H1 (cell line): Measurements from ENCODE around the gene IL21R. TPM values are rescaled to one million over a fixed set of nuclear protein-coding genes. Genes with fewer than 3 reads are reported as not detected.

Source experiments
- CTCF ChIA-PET: fragments of 300-600 bp; sonication (Branson Sonifier 250); formaldehyde crosslinking; loops from one replicate; lab custom pipeline; 2021; ENCODE audit not compliant: partially characterized antibody; lab: Charles Lee
- POLR2A ChIA-PET: fragments of 300-600 bp; sonication (Branson Sonifier 250); formaldehyde crosslinking; loops from one replicate; lab custom pipeline; 2021; ENCODE audit warnings: inconsistent platforms; ENCODE audit not compliant: partially characterized antibody; lab: Charles Lee
- DNase-seq, 2 experiments: peaks; one replicate each; pipeline versions ENCODE4 v3.0.0 to v3.0.0-alpha.2; 2010 to 2022; ENCODE audit warnings: low spot score in 2 of 2, low read depth in 1 of 2, mixed read lengths in 1 of 2
- FAIRE-seq: peaks from 2 replicates; lab custom pipeline; 2011; peaks lifted over from hg19 to GRCh38; lab: Jason Lieb, UNC
- H2AFZ ChIP-seq: 2 replicates; pipeline ENCODE4 v1.8.1; 2012; ENCODE audit warnings: low read length, inconsistent platforms
- H2AK5ac ChIP-seq: 2 replicates; pipeline ENCODE4 v1.6.1; 2013; ENCODE audit warnings: low read depth, low read length
- H2BK120ac ChIP-seq: replicated peaks from 2 replicates; pipeline ENCODE3; 2013; ENCODE audit warnings: low read depth, low read length, inconsistent platforms
- H2BK12ac ChIP-seq: 2 replicates; pipeline ENCODE4 v1.6.1; 2013; ENCODE audit warnings: low read depth, low read length
- H2BK15ac ChIP-seq: 2 replicates; pipeline ENCODE4 v1.6.1; 2013; ENCODE audit warnings: low read length
- H2BK20ac ChIP-seq: 2 replicates; pipeline ENCODE4 v1.6.1; 2013; ENCODE audit warnings: low read length
- H2BK5ac ChIP-seq: 2 replicates; pipeline ENCODE4 v1.6.1; 2013; ENCODE audit warnings: low read depth, low read length
- H3K14ac ChIP-seq: 2 replicates; pipeline ENCODE4 v1.6.1; 2013; ENCODE audit warnings: inconsistent platforms; ENCODE audit not compliant: insufficient read length
- H3K18ac ChIP-seq: 2 replicates; pipeline ENCODE4 v1.6.1; 2013; ENCODE audit warnings: low read length; ENCODE audit errors: extremely low read depth
- H3K23ac ChIP-seq: 2 replicates; pipeline ENCODE4 v1.6.1; 2013; ENCODE audit warnings: inconsistent platforms; ENCODE audit not compliant: insufficient read length
- H3K23me2 ChIP-seq: 2 replicates; pipeline ENCODE4 v1.6.1; 2013; ENCODE audit warnings: low read depth, low read length
- H3K27ac ChIP-seq: 2 replicates; pipeline ENCODE4 v1.6.1; 2011; ENCODE audit warnings: low read depth, low read length, inconsistent platforms
- H3K27me3 ChIP-seq, 4 experiments: replicated peaks in 1 of 4; 1 replicate in 1 of 4; 2 replicates in 3 of 4; pipeline versions ENCODE4 v1.6.1 to v1.8.1; 2011 to 2013; ENCODE audit warnings: low read length in 3 of 4, mild to moderate bottlenecking in 3 of 4, inconsistent platforms in 2 of 4, mixed read lengths in 2 of 4, moderate library complexity in 1 of 4; ENCODE audit not compliant: control insufficient read depth in 3 of 4, insufficient read depth in 3 of 4; ENCODE audit errors: extremely low read depth in 1 of 4
- H3K36me3 ChIP-seq, 4 experiments: 2 replicates each; pipeline versions ENCODE4 v1.6.1 to v1.8.1; 2011 to 2013; ENCODE audit warnings: mild to moderate bottlenecking in 4 of 4, low read length in 3 of 4, moderate library complexity in 2 of 4, control low read depth in 1 of 4, inconsistent platforms in 1 of 4; ENCODE audit not compliant: insufficient read depth in 4 of 4, control insufficient read depth in 2 of 4
- H3K4ac ChIP-seq: replicated peaks from 2 replicates; pipeline ENCODE3; 2013; ENCODE audit warnings: low read length, low read depth, mixed read lengths, inconsistent platforms; ENCODE audit not compliant: insufficient read length
- H3K4me1 ChIP-seq, 4 experiments: replicated peaks in 1 of 4; 1 replicate in 1 of 4; 2 replicates in 3 of 4; pipeline versions ENCODE4 v1.6.1 to v1.8.1; 2011 to 2013; ENCODE audit warnings: low read length in 3 of 4, inconsistent platforms in 2 of 4, mixed read lengths in 1 of 4; ENCODE audit not compliant: insufficient read depth in 4 of 4, control insufficient read depth in 3 of 4
- H3K4me2 ChIP-seq, 2 experiments: 2 replicates each; pipeline versions ENCODE4 v1.6.1 to v1.8.1; 2011 to 2013; ENCODE audit warnings: low read depth in 2 of 2, low read length in 2 of 2, control low read depth in 1 of 2, inconsistent platforms in 1 of 2, mild to moderate bottlenecking in 1 of 2; ENCODE audit not compliant: insufficient read depth in 1 of 2
- H3K4me3 ChIP-seq, 4 experiments: fragments of 200-600, 300-600 bp in 1 of 4; sonication (generic), shearing (Covaris generic), sonication (Bioruptor Twin) in 1 of 4; 2 replicates each; pipeline versions ENCODE4 v1.5.1 to v1.8.1; 2011 to 2016; ENCODE audit warnings: low read length in 4 of 4, low read depth in 3 of 4, control low read depth in 2 of 4, inconsistent platforms in 2 of 4, mild to moderate bottlenecking in 2 of 4, mixed read lengths in 1 of 4, moderate library complexity in 1 of 4; ENCODE audit not compliant: insufficient read depth in 2 of 4; ENCODE audit errors: extremely low read depth in 1 of 4
- H3K56ac ChIP-seq: replicated peaks from 2 replicates; pipeline ENCODE3; 2013; ENCODE audit warnings: low read depth, mild to moderate bottlenecking, mixed read lengths, low read length, inconsistent platforms; ENCODE audit not compliant: insufficient read length
- H3K79me1 ChIP-seq: 2 replicates; pipeline ENCODE4 v1.6.1; 2013; ENCODE audit warnings: low read depth, low read length, control low read depth
- H3K79me2 ChIP-seq, 2 experiments: 2 replicates each; pipeline versions ENCODE4 v1.6.1 to v1.8.1; 2012 to 2013; ENCODE audit warnings: low read length in 2 of 2, mild to moderate bottlenecking in 2 of 2, inconsistent platforms in 1 of 2; ENCODE audit not compliant: insufficient read depth in 2 of 2, control insufficient read depth in 1 of 2
- H3K9ac ChIP-seq, 4 experiments: replicated peaks in 1 of 4; 1 replicate in 1 of 4; 2 replicates in 3 of 4; pipeline versions ENCODE4 v1.6.1 to v1.8.1; 2011 to 2013; ENCODE audit warnings: low read depth in 3 of 4, low read length in 3 of 4, control low read depth in 2 of 4, mild to moderate bottlenecking in 2 of 4, moderate library complexity in 2 of 4, inconsistent platforms in 1 of 4; ENCODE audit errors: extremely low read depth in 1 of 4
- H3K9me3 ChIP-seq, 2 experiments: 2 replicates each; pipeline versions ENCODE4 v1.6.1 to v1.8.1; 2012 to 2013; ENCODE audit warnings: mild to moderate bottlenecking in 2 of 2, moderate library complexity in 2 of 2, control low read depth in 1 of 2, inconsistent platforms in 1 of 2, low read depth in 1 of 2, low read length in 1 of 2, mixed read lengths in 1 of 2; ENCODE audit not compliant: insufficient read depth in 2 of 2
- H4K20me1 ChIP-seq, 2 experiments: replicated peaks in 1 of 2; 2 replicates each; pipeline versions ENCODE3 to v1.8.1; 2011 to 2013; ENCODE audit warnings: inconsistent platforms in 2 of 2, low read length in 2 of 2, mild to moderate bottlenecking in 1 of 2; ENCODE audit not compliant: insufficient read depth in 2 of 2, control insufficient read depth in 1 of 2
- H4K5ac ChIP-seq: 2 replicates; pipeline ENCODE4 v1.6.1; 2013; ENCODE audit warnings: low read length, low read depth, mixed read lengths, inconsistent platforms; ENCODE audit not compliant: insufficient read length
- H4K8ac ChIP-seq: 2 replicates; pipeline ENCODE4 v1.8.0; 2013; ENCODE audit warnings: mild to moderate bottlenecking, moderate library complexity, low read length, inconsistent platforms; ENCODE audit not compliant: insufficient read depth; ENCODE audit errors: extremely low read depth
- H4K91ac ChIP-seq: replicated peaks from 2 replicates; pipeline ENCODE3; 2013; ENCODE audit warnings: low read length, mixed read lengths, inconsistent platforms; ENCODE audit not compliant: insufficient read length
- EZH2 ChIP-seq: fragments of 200-600 bp; sonication (generic); IDR thresholded peaks from 2 replicates; pipeline ENCODE4 v1.7.1; 2012; ENCODE audit warnings: low read depth, mild to moderate bottlenecking, moderate library complexity, low read length, inconsistent platforms; ENCODE audit not compliant: severe bottlenecking
- KDM4A ChIP-seq: IDR thresholded peaks from one replicate; pipeline ENCODE4 v1.7.1; 2012; ENCODE audit warnings: low read depth, mild to moderate bottlenecking, moderate library complexity, low read length, inconsistent platforms; ENCODE audit not compliant: severe bottlenecking
- RBBP5 ChIP-seq: IDR thresholded peaks from 2 replicates; pipeline ENCODE4 v1.7.1; 2012; ENCODE audit warnings: low read depth, mild to moderate bottlenecking, inconsistent platforms, low read length, moderate library complexity, borderline replicate concordance
- WGBS, 2 experiments: shearing (Covaris generic) in 1 of 2; methylation state at CpG; one replicate each; pipeline versions ENCODE4 v1.1.6 to v1.1.7; 2013 to 2015; ENCODE audit warnings: low lambda C conversion rate in 2 of 2, mixed read lengths in 2 of 2, inconsistent platforms in 1 of 2, low coverage in 1 of 2, missing lambda C conversion rate in 1 of 2; ENCODE audit not compliant: insufficient replicate concordance in 2 of 2, insufficient coverage in 1 of 2, insufficient read length in 1 of 2; ENCODE audit errors: extremely low coverage in 1 of 2, missing lambda C conversion rate in 1 of 2; 5-methylcytosine and 5-hydroxymethylcytosine counted together
- polyA plus RNA-seq, 7 experiments: library from polyadenylated mRNA; depleted of rRNA in 3 of 7; stranded (reverse) in 5 of 7; unstranded in 2 of 7; fragments of >200 nt in 5 of 7; fragments of 200-250 nt in 2 of 7; gene quantifications; 1 replicate in 5 of 7; 2 replicates in 1 of 7; 4 replicates in 1 of 7; pipeline versions ENCODE4 v1.2.1 to v1.2.3, GENCODE V29; 2011 to 2013; ENCODE audit warnings: missing spikeins in 2 of 7, mixed read lengths in 2 of 7
- total RNA-seq: library from RNA; stranded (reverse); fragmentation: NEBNext Ultra II Directional; extraction: Animal tissue kit (Norgen Biotek cat#: 25700); gene quantifications from 2 replicates; pipeline ENCODE4 v1.2.1, GENCODE V29; 2021
- TF ChIP-seq, protein P1 (sequence below): IDR thresholded peaks from 2 replicates; pipeline ENCODE4 v1.6.1; 2012; ENCODE audit warnings: inconsistent platforms
- TF ChIP-seq, protein P2 (sequence below), 3 experiments: IDR thresholded peaks; 1 replicate in 2 of 3; 2 replicates in 1 of 3; pipeline versions ENCODE4 v1.5.1 to v1.6.1; 2011; ENCODE audit warnings: low read length in 3 of 3, mild to moderate bottlenecking in 3 of 3, inconsistent platforms in 2 of 3, low read depth in 1 of 3, moderate library complexity in 1 of 3; ENCODE audit not compliant: insufficient read depth in 1 of 3; ENCODE audit errors: control extremely low read depth in 1 of 3
- TF ChIP-seq, protein P3 (sequence below): IDR thresholded peaks from 2 replicates; pipeline ENCODE4 v1.6.1; 2012; ENCODE audit warnings: low read length, inconsistent platforms

IL21R gene
- total and polyA plus RNA-seq, 2 of the 8 experiments (the other 6 are each of a cell fraction or from before 2014, with no cell fraction given) = 0.34 to 0.70 TPM

DNA sequence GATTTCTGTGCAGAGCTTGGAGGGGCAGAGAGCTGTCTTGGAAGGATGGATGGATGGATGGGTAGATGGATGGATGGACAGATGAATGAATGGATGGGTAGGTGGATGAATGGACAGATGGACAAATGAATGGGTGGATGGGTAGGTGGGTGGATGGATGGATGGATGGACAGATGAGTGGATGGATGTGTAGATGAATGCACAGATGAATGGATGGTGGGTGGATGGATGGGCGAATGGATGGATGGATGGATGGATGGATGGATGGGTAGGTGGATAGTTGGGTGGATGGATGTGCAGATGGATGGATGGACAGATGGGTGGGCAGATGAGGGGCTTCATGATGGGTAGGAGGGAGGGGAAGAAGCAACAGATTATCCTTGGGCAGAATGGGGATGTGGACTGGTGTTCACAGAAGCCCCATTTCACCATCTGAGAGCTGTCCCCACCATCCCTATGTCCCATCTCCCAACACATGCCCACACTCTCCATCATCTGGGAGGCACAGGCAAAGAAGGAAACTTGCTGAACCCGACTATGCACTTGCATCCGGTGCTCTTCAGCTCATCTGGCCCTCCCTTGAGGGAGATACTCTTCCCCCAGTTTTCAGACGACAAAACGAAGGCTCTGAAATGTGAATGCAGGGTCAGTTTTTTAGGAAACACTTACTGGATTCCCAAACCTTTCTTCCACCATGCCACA lies 57.2 kb downstream of the IL21R start:
- Histone ChIP-seq H3K36me3 (peaks cover 10 to 29% (median 22%) of the 10 kb centered on the region in 4 experiments; a peak in 7 of 8 replicates), H3K27ac (no peak overlapping the region), H4K91ac (no peak overlapping the region), H4K8ac (no peak overlapping the region), H3K4me2 (no peak overlapping the region), H3K4ac (no peak overlapping the region), H2BK5ac (no peak overlapping the region), H4K5ac (no peak overlapping the region), H3K27me3 (no peaks in the 10 kb centered on the region), H4K20me1 (peaks cover 2 to 8% of the 10 kb centered on the region in 2 experiments), H3K4me3 (no peak overlapping the region), H3K18ac (no peak overlapping the region), H3K79me1 (no peaks in the 10 kb centered on the region), H3K79me2 (no peaks in the 10 kb centered on the region), H3K9ac (no peak overlapping the region), H3K23ac (no peak overlapping the region), H2AFZ (no peak overlapping the region), H3K4me1 (no peaks in the 10 kb centered on the region), H3K23me2 (peaks cover 4% of the 10 kb centered on the region; the same call in 1 of the 2 replicates), H2BK15ac (no peak overlapping the region), H2BK120ac (no peak overlapping the region), H2BK12ac (no peak overlapping the region), H3K9me3 (no peaks in the 10 kb centered on the region), H3K14ac (no peak overlapping the region), H2AK5ac (no peak overlapping the region), H3K56ac (no peak overlapping the region), H2BK20ac (no peak overlapping the region)
- FAIRE-seq = no peak
- DNase-seq = no peak
- POLR2A ChIA-PET = interaction anchor here (2.0 kb wide), 1 partner anchor 9 kb away, joined by 6 read pairs; no protein-coding TSS in a partner anchor
- CTCF ChIA-PET = interaction anchor here (0.9 to 1.3 kb wide), 3 partner anchors 32 to 91 kb away, joined by 3 to 4 read pairs (median 3); no protein-coding TSS in a partner anchor
- 86% methylated on average over 5 of the region's 5 CpGs; no CpG with 5 or more reads in 1 of the 2 experiments for whole genome bisulfite sequencing, 2 experiments
- TF ChIP-seq, protein P1, sequence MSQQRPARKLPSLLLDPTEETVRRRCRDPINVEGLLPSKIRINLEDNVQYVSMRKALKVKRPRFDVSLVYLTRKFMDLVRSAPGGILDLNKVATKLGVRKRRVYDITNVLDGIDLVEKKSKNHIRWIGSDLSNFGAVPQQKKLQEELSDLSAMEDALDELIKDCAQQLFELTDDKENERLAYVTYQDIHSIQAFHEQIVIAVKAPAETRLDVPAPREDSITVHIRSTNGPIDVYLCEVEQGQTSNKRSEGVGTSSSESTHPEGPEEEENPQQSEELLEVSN = no peak
- TF ChIP-seq KDM4A = no peak
- TF ChIP-seq, protein P2, sequence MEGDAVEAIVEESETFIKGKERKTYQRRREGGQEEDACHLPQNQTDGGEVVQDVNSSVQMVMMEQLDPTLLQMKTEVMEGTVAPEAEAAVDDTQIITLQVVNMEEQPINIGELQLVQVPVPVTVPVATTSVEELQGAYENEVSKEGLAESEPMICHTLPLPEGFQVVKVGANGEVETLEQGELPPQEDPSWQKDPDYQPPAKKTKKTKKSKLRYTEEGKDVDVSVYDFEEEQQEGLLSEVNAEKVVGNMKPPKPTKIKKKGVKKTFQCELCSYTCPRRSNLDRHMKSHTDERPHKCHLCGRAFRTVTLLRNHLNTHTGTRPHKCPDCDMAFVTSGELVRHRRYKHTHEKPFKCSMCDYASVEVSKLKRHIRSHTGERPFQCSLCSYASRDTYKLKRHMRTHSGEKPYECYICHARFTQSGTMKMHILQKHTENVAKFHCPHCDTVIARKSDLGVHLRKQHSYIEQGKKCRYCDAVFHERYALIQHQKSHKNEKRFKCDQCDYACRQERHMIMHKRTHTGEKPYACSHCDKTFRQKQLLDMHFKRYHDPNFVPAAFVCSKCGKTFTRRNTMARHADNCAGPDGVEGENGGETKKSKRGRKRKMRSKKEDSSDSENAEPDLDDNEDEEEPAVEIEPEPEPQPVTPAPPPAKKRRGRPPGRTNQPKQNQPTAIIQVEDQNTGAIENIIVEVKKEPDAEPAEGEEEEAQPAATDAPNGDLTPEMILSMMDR (IDR thresholded peaks at IDR 0.05; ENCODE audit: control extremely low read depth in 1 of 3, insufficient read depth in 1 of 3, low read depth in 1 of 3, low read length in 3 of 3) = no peak
- TF ChIP-seq RBBP5 = no peak
- TF ChIP-seq, protein P3, sequence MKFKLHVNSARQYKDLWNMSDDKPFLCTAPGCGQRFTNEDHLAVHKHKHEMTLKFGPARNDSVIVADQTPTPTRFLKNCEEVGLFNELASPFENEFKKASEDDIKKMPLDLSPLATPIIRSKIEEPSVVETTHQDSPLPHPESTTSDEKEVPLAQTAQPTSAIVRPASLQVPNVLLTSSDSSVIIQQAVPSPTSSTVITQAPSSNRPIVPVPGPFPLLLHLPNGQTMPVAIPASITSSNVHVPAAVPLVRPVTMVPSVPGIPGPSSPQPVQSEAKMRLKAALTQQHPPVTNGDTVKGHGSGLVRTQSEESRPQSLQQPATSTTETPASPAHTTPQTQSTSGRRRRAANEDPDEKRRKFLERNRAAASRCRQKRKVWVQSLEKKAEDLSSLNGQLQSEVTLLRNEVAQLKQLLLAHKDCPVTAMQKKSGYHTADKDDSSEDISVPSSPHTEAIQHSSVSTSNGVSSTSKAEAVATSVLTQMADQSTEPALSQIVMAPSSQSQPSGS = no peak
- TF ChIP-seq EZH2 = no peak
